GM19035 (cell line): Measurements from ENCODE around the gene REEP1.

Source experiments
- ATAC-seq: cut with Tn5 transposase; IDR thresholded peaks from one replicate; pipeline ENCODE4 v1.9.1; 2021; ENCODE audit not compliant: unreplicated experiment

REEP1 gene

DNA sequence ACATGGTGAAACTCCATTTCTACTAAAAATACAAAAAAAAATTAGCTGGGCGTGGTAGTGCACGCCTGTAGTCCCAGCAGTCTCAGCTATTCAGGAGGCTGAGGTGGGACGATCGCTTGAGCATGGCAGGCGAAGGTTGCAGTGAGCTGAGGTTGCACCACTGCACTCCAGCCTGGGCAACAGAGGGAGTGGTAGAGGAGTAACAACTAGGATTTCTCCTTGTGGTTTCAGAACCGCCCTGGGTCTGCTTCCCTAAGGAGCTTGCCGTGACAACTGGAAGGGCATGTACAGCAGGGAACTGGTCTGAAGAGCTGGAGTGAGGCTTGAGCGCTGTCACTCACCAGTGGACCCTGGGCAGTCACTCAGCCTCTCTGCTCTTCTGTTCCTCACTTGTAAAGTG, 29.1 kb downstream of the REEP1 start:
- ATAC-seq = no peak

GRCh38 chr2:86307431-86307830, 30.0 kb downstream of the REEP1 start:
- ATAC-seq = no peak

DNA sequence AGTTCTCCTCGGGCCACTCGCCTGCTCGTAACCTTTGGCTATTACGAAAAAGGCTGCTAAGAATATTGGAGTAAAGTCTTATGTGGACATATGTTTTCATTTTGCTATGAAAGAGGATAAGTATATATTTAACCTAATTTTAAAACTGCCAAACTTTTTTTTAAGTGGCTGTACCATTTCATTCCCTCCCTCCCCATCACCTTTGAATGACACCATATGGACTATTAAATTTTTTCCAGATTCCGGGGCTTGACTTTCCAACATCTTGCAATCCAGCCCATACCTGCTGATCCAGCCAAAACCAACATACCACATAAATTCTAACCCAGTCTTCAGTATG, 31.5 kb downstream of the REEP1 start:
- ATAC-seq = no peak

DNA sequence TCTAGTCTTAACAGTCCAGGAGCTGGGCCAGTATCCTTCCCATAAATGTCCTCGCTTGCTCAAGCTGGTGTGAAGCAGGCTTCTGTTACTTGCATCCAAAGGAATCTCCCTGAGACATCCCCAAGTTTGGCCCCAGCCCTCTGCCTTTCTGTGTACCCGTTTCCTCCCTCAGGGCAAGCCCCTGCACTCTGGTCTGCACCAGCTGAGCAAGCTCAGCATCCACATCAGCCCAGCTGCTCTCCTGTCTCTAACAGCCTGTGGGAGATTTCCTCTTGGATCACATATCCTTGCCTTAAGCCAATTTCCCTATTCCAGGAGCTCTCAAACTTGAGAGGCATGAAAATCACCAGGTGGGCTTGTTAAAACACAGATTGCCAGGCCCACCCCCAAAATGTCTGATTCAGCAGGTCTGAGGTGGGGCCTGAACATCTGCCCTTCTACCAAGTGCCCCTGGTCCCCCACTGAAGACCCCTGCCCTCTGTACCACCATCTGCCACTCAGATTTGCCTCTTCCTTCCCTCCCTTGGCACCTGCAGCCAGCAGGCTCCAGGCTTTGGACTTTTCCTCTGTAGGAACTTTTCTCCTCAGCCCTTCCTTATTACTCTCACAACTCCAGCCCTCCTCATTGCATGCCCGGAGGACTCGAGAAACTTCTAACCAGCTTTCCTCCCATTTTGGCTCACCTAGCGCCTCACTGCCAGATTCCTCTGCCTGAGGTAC, 32.1 kb downstream of the REEP1 start:
- no peak for ATAC-seq

DNA sequence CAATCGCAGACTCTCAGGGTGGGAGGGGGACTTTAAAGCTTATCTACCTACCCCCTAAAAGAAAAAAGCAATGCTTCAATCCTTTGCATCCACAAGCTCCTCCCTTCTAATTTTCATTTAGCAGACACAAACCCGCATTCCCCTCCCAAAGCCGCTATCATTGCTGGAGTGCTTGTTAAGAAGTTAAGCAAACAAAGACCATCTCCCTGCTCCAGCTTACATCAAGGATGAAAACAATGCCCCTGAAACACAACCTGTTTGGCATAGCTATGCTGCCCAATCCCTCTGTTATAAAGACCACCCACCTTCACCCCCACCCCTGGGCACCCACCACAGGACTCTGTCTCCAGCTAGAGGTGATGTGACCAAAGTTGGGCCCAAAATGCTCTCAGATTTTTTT, 33.0 kb downstream of the REEP1 start:
- ATAC-seq = no peak

GRCh38 chr2:86302320-86302719, 35.1 kb downstream of the REEP1 start:
- no peak for ATAC-seq

- no peak for ATAC-seq
Observed at GRCh38 chr2:86301711-86302202, 35.7 kb downstream of the REEP1 start.

GRCh38 chr2:86301009-86301408, 36.4 kb downstream of the REEP1 start:
- ATAC-seq = no peak

DNA sequence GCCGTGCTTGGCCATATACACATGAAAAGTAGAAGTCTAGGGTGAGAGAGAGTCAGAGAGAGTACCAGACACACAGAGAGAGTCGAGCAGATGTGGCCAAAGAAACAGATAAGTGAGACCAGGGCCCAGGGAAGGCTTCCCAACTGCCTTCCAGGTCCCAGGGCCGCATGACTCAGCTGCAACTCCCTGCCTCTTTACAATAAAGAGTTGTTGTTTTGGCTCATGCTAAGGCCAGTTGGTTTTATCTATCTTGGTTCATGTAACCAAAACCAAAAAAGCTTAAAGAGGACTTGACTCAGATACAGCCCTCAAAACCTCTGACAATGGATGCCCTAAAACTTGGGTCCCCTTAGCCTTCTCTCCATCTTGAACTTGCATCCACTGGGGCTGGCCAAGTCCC, 36.9 kb downstream of the REEP1 start:
- no peak for ATAC-seq

DNA sequence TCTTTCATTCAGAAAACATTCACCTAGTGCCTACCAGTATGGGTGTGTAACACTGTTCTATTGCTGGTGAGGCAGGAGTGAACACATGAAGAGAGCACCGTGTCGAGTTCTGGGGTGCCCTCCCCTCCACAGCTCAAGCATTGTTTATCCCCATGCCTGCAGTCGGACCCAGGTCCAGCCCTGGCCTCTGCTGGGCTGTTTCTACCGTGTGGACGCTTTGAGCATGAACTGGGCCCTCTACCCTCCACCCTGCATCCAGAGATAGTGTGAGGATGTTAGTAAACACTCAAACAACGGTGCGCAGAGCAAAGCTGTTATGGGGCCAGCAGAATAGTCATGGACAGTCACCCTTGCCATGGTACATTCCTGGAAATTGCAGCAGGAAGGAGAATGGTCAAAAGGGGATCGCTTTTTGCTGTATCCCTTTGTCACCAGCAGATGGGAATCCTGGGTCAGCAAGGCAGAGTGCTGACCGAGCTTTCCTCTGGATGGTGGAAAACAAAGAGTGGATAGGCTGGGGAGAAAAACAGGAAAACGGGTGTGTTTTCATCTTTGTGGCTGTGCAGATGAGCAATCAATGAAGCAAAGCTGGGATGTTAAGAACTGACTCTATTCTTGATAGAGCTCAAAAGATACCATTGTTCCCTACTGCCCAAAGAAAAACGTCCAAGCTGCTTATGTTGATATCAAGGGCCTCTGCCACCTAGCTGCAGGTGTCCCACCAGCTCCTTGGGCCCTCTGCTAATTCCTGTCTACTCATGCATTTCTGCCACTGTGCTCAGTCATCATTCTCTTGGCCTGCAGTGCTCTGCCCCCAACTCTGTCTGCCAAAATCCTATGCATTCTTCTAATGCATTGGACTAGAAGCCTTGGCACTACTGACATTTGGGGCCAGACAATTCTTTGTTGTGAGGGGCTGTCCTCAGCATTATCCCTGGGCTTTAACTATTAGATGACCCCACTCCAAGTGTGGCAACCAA, 38.7 kb downstream of the REEP1 start:
- ATAC-seq = no peak

- no peak for ATAC-seq
Observed at GRCh38 chr2:86297382-86298147, 39.9 kb downstream of the REEP1 start.

DNA sequence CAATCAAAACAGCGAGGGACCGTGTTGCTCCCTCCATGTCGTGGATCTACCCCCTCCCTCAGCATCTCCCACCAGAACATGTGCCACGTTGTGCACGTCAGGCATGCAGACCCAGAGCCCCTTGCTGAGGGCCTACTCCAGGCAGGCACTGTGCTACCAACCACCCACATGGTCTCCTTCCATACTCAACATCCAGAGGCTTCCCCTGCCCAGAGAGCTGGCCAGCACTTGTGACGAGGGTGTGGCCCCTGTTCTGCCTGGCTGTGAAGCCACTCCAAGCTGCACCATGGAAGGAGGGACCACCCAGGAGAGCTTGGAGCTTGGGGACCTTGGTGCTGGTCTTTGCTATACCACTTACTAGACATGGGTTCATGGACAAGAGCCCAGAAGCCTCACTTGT, 40.5 kb downstream of the REEP1 start:
- no peak for ATAC-seq

DNA sequence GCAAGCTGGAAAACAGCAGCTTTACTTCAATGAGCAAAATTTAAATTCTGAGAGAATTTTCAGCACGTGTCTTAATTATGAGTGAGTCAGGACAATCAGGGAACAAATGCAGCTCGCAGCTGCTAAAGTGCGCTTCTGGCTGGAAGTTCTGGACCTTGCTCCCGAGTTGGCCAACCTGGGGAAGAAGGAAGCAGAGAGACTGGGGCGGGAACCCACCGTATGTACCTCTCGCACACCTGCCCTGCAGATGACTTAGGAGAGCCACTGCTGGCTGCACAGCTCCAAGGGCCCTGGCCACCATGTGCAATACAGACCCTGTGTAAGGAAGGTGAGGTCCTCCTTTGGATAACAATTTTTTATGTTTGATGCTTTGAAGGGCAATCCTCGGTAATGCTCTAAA, 42.4 kb downstream of the REEP1 start:
- ATAC-seq = no peak

DNA sequence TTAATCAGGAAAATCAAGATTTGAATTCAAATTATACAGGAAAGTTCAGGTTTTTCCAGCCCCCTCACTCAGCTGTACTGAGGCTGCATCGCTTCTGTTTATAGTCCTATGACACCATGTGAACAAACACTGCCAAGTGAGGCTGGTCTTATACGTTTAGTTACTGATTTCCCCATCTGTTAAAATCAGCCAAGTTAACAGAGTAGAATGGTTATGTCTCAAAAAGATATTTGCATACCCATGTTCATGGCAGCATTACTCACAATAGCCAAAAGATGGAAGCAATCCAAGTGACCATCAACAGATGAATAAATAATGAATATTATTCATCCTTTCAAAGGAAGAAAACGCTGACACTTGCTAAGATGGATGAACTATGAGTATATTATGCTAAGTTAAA, 43.8 kb downstream of the REEP1 start:
- no peak for ATAC-seq

GRCh38 chr2:86292571-86293515, 44.6 kb downstream of the REEP1 start:
- ATAC-seq = no peak

- ATAC-seq = no peak
Observed at GRCh38 chr2:86291328-86291662, 46.1 kb downstream of the REEP1 start.

DNA sequence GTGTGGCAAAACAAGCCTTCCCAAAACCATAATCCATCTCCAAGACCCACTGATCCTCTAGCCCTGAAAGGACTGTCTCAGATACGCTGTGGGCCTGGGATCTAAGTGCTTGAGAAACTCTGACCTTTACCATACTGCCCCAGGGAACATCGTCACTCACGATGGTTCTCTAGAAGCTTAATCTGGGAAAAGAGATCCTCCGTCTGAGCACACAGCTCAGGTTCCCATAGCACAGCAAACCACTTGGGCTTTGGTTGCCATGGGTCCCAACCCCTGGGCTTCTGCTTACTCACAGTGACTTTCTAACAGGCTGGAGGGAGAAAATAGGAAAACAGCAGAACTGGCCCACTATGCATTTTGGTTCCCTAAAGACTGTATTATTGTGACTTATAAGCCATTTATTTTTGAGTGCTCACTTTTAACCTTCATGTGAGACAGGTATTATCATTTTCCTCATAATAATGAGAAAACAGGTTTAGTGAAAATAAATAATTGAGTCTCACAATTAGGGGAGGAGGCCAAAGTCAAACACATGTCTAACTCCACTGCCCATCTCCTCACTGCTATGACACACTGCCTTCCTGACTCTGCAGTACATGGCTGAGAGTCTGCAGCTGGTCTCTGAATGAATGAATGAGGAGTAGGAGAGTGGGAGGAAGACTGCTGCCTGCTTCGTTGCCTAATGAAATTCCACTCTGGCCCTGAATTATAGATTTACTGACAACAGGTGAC, 46.7 kb downstream of the REEP1 start:
- ATAC-seq = no peak

DNA sequence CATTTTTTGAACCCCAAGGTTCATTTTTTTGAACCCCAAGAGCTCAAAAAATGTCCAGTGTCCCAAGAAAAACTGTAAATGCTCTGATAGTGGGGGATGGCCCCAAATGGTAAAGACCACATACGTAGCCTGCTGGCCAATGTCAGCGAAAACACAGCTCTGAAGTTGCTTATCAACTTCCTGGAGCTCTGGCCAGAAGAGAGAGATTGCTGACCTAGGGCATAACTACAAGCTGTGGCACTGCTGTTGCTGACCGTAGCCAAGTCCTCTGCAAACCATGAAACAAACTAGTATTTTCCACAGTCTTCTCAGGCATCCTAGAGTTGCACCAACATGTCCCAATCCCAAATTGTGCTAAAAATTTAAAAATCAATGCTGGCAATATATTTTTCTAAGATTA, 50.9 kb downstream of the REEP1 start:
- ATAC-seq = no peak

- ATAC-seq = no peak
Observed at GRCh38 chr2:86285981-86286380, 51.4 kb downstream of the REEP1 start.

DNA sequence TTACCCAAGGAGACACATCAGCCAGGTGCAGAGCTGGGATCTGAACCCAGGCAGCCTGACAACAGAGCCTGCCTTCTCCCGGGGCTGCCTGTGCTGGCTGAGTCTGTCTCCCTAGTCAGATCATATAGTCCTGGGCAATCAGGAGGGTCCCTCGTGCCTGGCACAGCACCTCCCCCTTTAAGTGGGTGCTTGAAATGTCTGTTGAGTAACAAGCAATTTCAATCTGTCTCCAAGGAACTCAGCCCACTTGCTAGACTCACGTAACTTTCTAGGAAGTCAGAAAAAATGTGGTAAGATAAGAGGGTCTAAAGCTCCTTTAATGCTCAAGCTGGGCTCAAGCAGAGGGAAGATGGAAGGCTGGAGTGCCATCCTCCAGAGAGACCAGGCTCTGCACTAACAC, 51.9 kb downstream of the REEP1 start:
- ATAC-seq = no peak
